GM19238 (cell line): ENCODE results near the gene POLR2A.

Experiments
- DNase-seq: peaks from one replicate; pipeline ENCODE4 v3.0.0; 2011; ENCODE audit warnings: low spot score; ENCODE audit not compliant: insufficient read length

POLR2A gene

GRCh38 chr17:7502987-7503386 lies 18.8 kb downstream of the POLR2A start:
- DNase-seq, result no peak

- no peak for DNase-seq
Observed at GRCh38 chr17:7503521-7503920, 19.4 kb downstream of the POLR2A start.

GRCh38 chr17:7508145-7508544 lies 24.0 kb downstream of the POLR2A start:
- DNase-seq, result no peak

GRCh38 chr17:7508846-7509245 lies 24.7 kb downstream of the POLR2A start:
- no peak for DNase-seq

- DNase-seq, result no peak
Observed at GRCh38 chr17:7509937-7510336, 25.8 kb downstream of the POLR2A start.

- no peak for DNase-seq
Observed at GRCh38 chr17:7511108-7511507, 26.9 kb downstream of the POLR2A start.

GRCh38 chr17:7512105-7512504 lies 27.9 kb downstream of the POLR2A start:
- no peak for DNase-seq

GRCh38 chr17:7512824-7513540 lies 28.8 kb downstream of the POLR2A start:
- no peak for DNase-seq

- DNase-seq, result no peak
Observed at GRCh38 chr17:7513850-7514419, 29.8 kb downstream of the POLR2A start.

GRCh38 chr17:7515911-7516610 lies 31.9 kb downstream of the POLR2A start:
- DNase-seq, result no peak

- no peak for DNase-seq
Observed at GRCh38 chr17:7523033-7523432, 38.9 kb downstream of the POLR2A start.

- DNase-seq, result no peak
Observed at GRCh38 chr17:7528842-7529241, 44.7 kb downstream of the POLR2A start.

- no peak for DNase-seq
Observed at GRCh38 chr17:7530023-7530900, 46.1 kb downstream of the POLR2A start.

- DNase-seq, result no peak
Observed at GRCh38 chr17:7538050-7538449, 53.9 kb downstream of the POLR2A start.

- no peak for DNase-seq
Observed at GRCh38 chr17:7538891-7539545, 54.9 kb downstream of the POLR2A start.

GRCh38 chr17:7541074-7541621 lies 57.0 kb downstream of the POLR2A start:
- no peak for DNase-seq

- no peak for DNase-seq
Observed at GRCh38 chr17:7544911-7545310, 60.7 kb downstream of the POLR2A start.

- no peak for DNase-seq
Observed at GRCh38 chr17:7548585-7549400, 64.6 kb downstream of the POLR2A start, which contains the start of gene TNFSF12. TSS of gene TNFSF12 (plus strand) at chr17:7549058. CDS start at chr17:7549154, 96 bp downstream.
